Activated naive CD8-positive, alpha-beta T cell (primary cell): ENCODE measurements around the gene RSPH3.
"Not testable (repeated sequence)": the region's sequence is repeated elsewhere in the genome, so short reads cannot be mapped to it uniquely, and the experiment has no call there.

ENCODE experiments used
- H3K27ac Mint-ChIP-seq: one replicate; pipeline ENCODE4 v1.8.0; 2021; ENCODE audit warnings: mixed read lengths
- H3K27me3 Mint-ChIP-seq: one replicate; pipeline ENCODE4 v1.8.0; 2021; ENCODE audit warnings: mixed read lengths
- H3K36me3 Mint-ChIP-seq: one replicate; pipeline ENCODE4 v1.8.0; 2021; ENCODE audit warnings: mixed read lengths
- H3K4me1 Mint-ChIP-seq: one replicate; pipeline ENCODE4 v1.8.0; 2021; ENCODE audit warnings: low read depth, mixed read lengths
- H3K4me3 Mint-ChIP-seq: one replicate; pipeline ENCODE4 v1.8.0; 2021; ENCODE audit warnings: mild to moderate bottlenecking, mixed read lengths
- H3K9me3 Mint-ChIP-seq: one replicate; pipeline ENCODE4 v1.8.0; 2021; ENCODE audit warnings: low read depth, mixed read lengths

RSPH3 gene

DNA sequence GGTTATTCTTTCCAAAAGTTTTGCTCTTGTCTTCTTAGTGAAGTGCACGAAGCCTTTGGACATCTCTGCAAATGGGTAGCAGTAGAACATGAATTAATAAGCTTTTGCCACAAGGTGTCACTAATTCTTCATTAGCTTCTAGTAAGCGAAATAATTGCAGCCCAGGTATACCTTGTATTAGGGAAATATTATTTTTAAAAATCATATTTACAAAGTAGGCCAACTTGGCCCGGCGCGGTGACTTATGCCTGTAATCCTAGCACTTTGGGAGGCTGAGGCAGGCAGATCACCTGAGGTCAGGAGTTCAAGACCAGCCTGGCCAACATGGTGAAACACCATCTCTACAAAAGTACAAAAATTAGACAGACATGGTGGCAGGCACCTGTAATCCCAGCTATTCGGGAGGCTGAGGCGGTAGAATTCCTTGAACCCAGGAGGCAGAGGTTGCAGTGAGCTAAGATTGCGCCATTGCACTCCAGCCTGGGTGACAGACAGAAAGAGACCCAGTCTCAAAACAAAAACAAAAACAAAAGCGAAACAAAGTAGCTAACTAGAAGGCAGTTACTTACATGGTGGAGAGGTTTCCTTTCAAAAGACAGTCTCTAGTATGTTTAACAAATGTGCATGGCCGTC lies 8.8 kb upstream of the RSPH3 start:
- Mint-ChIP-seq H3K36me3 (peaks cover 10% of the 10 kb centered on the region), H3K27me3 (no peaks in the 10 kb centered on the region), H3K27ac (peak overlapping the region; percentile 59), H3K4me3 (no peak overlapping the region), H3K9me3 (no peaks in the 10 kb centered on the region), H3K4me1 (peaks cover 33% of the 10 kb centered on the region)

- Mint-ChIP-seq H3K4me1 (peaks cover 28% of the 10 kb centered on the region), H3K27me3 (no peaks in the 10 kb centered on the region), H3K4me3 (no peak overlapping the region), H3K27ac (no peak overlapping the region), H3K9me3 (no peaks in the 10 kb centered on the region), H3K36me3 (peaks cover 12% of the 10 kb centered on the region)
These were observed 7.5 kb upstream of the RSPH3 start for GRCh38 chr6:159007510-159007909.

DNA sequence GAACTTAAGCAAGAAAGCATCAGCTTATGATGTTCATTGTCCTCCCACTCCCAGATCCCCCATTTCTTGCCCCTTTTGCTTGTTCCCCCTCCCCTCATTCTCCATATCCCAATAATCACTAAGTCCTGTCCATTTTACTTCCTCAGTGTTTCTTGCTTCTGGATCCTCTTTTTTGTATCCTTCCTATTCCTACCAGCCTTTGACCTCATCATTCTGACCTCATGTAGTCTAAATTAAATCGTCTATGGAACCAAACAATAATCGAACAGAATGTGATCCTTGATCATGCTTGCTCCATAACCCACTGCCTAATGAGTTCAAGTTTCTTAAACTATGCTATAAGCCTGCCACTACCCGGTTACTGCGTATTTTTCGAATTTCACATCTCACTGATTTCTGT lies 5.4 kb upstream of the RSPH3 start:
- Mint-ChIP-seq H3K36me3 (peaks cover 8% of the 10 kb centered on the region), H3K27ac (no peak overlapping the region), H3K4me1 (peaks cover 28% of the 10 kb centered on the region), H3K27me3 (no peaks in the 10 kb centered on the region), H3K4me3 (no peak overlapping the region), H3K9me3 (no peaks in the 10 kb centered on the region)

- no peak overlapping the region for H3K4me3 Mint-ChIP-seq
- H3K9me3 Mint-ChIP-seq, result no peaks in the 10 kb centered on the region
- H3K36me3 Mint-ChIP-seq, result peaks cover 8% of the 10 kb centered on the region
- peak overlapping the region; percentile 6 for H3K27ac Mint-ChIP-seq
- H3K4me1 Mint-ChIP-seq, result peaks cover 29% of the 10 kb centered on the region
- H3K27me3 Mint-ChIP-seq, result no peaks in the 10 kb centered on the region
These were observed 4.6 kb upstream of the RSPH3 start for GRCh38 chr6:159004592-159004991.

GRCh38 chr6:159002432-159003155 lies 2.6 kb upstream of the RSPH3 start:
- no peaks in the 10 kb centered on the region for H3K9me3 Mint-ChIP-seq
- peaks cover 26% of the 10 kb centered on the region for H3K4me1 Mint-ChIP-seq
- peaks cover 8% of the 10 kb centered on the region for H3K36me3 Mint-ChIP-seq
- no peak overlapping the region for H3K4me3 Mint-ChIP-seq
- no peaks in the 10 kb centered on the region for H3K27me3 Mint-ChIP-seq
- no peak overlapping the region for H3K27ac Mint-ChIP-seq

- H3K4me1 Mint-ChIP-seq, result peaks cover 45% of the 10 kb centered on the region
- H3K27ac Mint-ChIP-seq, result peak overlapping the region; percentile 94
- H3K4me3 Mint-ChIP-seq, result peak overlapping the region; percentile 95
- no peaks in the 10 kb centered on the region for H3K27me3 Mint-ChIP-seq
- H3K9me3 Mint-ChIP-seq, result no peaks in the 10 kb centered on the region
- peaks cover 6% of the 10 kb centered on the region for H3K36me3 Mint-ChIP-seq
These were observed 792 bp downstream of the RSPH3 start for GRCh38 chr6:158999154-158999665.

DNA sequence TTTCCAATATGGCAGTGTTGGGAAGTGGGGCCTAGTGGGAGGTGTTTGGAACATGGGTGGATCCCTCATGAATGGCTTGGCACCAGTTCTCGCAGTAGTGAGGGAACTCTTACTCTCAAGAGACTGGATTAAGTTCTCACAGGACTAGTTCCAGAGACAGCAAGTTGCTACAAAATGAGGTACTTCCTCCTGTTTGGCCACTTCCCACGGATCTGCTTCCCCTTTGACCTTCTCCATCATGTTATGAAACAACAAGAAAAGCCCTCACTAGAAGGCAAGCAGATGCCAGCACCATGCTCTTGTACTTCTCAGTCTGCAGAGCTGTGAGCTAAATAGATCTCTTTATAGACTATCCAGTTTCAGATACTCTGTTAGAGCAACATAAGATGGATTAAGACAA lies 3.1 kb downstream of the RSPH3 start:
- H3K9me3 Mint-ChIP-seq, result no peaks in the 10 kb centered on the region
- H3K4me1 Mint-ChIP-seq, result peaks cover 40% of the 10 kb centered on the region
- H3K27ac Mint-ChIP-seq, result no peak overlapping the region
- no peaks in the 10 kb centered on the region for H3K27me3 Mint-ChIP-seq
- H3K4me3 Mint-ChIP-seq, result no peak overlapping the region
- no peaks in the 10 kb centered on the region for H3K36me3 Mint-ChIP-seq

DNA sequence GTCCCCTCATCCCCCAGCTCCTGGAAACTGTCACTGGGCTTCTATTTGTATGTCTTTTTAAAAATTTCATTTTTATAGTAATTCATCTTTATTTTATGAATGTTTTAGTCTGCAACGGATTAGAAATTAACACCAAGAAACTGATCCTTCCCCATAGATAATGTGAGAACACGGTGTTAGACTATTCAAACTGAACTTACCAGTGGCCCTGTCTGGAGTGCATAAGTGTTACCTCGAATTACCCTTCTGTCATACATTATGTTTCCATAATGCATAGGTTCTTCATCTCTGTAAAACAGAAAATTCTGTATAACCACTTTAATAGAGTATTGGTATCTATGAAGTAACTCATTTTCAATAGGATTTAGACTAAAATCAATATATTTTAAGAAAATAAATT lies 6.4 kb downstream of the RSPH3 start:
- H3K36me3 Mint-ChIP-seq, result peaks cover 4% of the 10 kb centered on the region

DNA sequence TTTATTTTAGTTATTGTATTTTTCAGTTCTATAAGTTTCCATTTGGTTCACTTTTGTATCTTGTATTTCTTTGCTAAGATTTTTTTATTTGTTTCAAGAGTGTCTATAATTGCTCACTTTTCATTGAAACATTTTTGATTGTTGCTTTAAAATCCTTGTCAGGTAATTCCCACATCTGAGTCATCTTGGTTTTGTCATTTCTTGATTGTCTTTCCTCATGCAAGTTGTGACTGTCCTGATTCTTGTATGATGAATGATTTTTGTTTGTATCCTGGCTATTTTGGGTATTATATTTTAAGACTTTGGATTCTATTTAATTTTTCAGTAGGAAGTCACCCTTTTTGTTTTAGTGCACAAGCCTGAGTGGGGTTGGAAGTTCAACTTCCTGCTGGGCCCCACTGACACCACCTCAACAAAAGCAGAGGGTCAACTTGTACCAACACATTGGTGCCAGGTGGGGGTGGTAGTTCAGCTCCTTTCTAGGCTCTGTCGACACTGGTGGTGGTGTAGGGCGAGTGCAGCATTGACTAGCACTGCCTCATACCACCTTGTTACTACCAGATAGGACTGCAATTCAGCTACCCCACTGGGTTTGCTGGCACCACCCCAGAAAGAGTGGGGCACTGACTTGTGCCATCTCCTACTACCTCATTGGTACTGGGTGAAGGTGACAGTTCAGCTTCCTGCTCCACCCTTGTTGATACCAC lies 8.8 kb downstream of the RSPH3 start:
- Mint-ChIP-seq H3K36me3 (peaks cover 11% of the 10 kb centered on the region), H3K9me3 (peaks cover 8% of the 10 kb centered on the region)

More for the DNA sequence above, 6.4 kb downstream of the RSPH3 start:
- Mint-ChIP-seq H3K27ac (peak overlapping the region; percentile 46), H3K27me3 (no peaks in the 10 kb centered on the region), H3K9me3 (peaks cover 2% of the 10 kb centered on the region), H3K4me1 (peaks cover 34% of the 10 kb centered on the region), H3K4me3 (no peak overlapping the region)

GRCh38 chr6:158989711-158990110 lies 10.3 kb downstream of the RSPH3 start:
- not testable (repeated sequence) for H3K27ac Mint-ChIP-seq, H3K4me3 Mint-ChIP-seq, H3K27me3 Mint-ChIP-seq, H3K9me3 Mint-ChIP-seq
- Mint-ChIP-seq H3K4me1 (peaks cover 21% of the 10 kb centered on the region), H3K36me3 (peaks cover 11% of the 10 kb centered on the region)

More for the DNA sequence above, 8.8 kb downstream of the RSPH3 start:
- Mint-ChIP-seq H3K27me3 (no peaks in the 10 kb centered on the region), H3K27ac (peak overlapping the region; percentile 70), H3K4me1 (peaks cover 32% of the 10 kb centered on the region), H3K4me3 (peak overlapping the region; percentile 5)

- no peaks in the 10 kb centered on the region for H3K27me3 Mint-ChIP-seq
- peaks cover 8% of the 10 kb centered on the region for H3K9me3 Mint-ChIP-seq
- H3K4me1 Mint-ChIP-seq, result peaks cover 19% of the 10 kb centered on the region
- peaks cover 11% of the 10 kb centered on the region for H3K36me3 Mint-ChIP-seq
- no peak overlapping the region for H3K4me3 Mint-ChIP-seq
- no peak overlapping the region for H3K27ac Mint-ChIP-seq
These were observed 11.5 kb downstream of the RSPH3 start for GRCh38 chr6:158988477-158988876.

- Mint-ChIP-seq H3K4me1 (peaks cover 19% of the 10 kb centered on the region), H3K9me3 (peaks cover 8% of the 10 kb centered on the region), H3K27me3 (no peaks in the 10 kb centered on the region), H3K4me3 (no peak overlapping the region), H3K27ac (no peak overlapping the region), H3K36me3 (peaks cover 11% of the 10 kb centered on the region)
These were observed 12.3 kb downstream of the RSPH3 start for GRCh38 chr6:158987657-158988056.

- Mint-ChIP-seq H3K27ac (no peak overlapping the region), H3K36me3 (peaks cover 2% of the 10 kb centered on the region), H3K9me3 (no peaks in the 10 kb centered on the region), H3K27me3 (no peaks in the 10 kb centered on the region), H3K4me1 (no peaks in the 10 kb centered on the region), H3K4me3 (no peak overlapping the region)
These were observed 21.2 kb downstream of the RSPH3 start for GRCh38 chr6:158978757-158979156.

GRCh38 chr6:158977382-158977781 lies 22.6 kb downstream of the RSPH3 start:
- Mint-ChIP-seq H3K9me3 (no peaks in the 10 kb centered on the region), H3K27ac (no peak overlapping the region), H3K27me3 (no peaks in the 10 kb centered on the region), H3K4me1 (peaks cover under 1% of the 10 kb centered on the region), H3K36me3 (peaks cover 2% of the 10 kb centered on the region), H3K4me3 (no peak overlapping the region)
